ENCODE measurements around the gene MTMR1.

MTMR1 gene

DNA sequence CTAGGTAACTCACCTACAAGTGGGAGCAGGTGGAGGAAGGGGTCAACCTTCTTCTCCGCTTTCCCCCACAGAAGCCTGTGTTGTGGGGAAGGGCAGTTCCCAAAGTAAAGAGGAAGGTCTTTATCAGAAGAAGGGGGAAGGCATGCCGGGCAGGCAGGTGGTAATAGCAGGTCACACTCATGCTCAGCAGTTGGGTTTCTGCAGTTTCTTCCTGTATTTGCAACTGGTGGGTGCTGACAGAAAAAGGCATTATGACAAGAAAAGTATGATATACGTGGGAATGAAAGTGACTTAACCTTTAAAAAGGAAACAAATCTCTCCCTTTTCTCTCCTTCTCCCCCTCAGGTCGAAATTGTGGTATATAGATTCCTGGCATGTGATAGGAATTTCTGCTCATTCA, 3.7 kb downstream of the MTMR1 start:
- DNase-seq (ENCODE audit: low read depth in 2 of 2), result no peak

DNA sequence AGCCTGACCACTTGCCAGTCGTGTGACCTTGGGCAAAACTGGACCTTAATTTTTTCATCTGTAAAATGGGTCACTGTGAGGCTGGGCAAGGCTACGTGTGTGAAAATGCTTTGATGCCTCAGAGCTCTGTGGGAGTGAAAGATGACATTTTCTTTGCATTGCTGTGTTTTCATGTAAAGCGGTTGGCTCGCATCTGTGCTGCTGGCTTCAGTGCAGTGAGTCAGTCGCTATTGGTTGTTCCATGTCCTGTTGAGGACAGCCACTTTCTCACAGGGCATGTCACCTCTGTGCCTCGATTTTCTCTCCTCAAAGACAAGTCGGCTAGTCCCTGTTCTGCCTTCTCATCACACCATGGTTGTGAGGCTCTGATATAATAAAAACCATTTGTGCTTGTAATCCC, 4.4 kb downstream of the MTMR1 start:
- DNase-seq (ENCODE audit: low read depth in 2 of 2), result no peak

DNA sequence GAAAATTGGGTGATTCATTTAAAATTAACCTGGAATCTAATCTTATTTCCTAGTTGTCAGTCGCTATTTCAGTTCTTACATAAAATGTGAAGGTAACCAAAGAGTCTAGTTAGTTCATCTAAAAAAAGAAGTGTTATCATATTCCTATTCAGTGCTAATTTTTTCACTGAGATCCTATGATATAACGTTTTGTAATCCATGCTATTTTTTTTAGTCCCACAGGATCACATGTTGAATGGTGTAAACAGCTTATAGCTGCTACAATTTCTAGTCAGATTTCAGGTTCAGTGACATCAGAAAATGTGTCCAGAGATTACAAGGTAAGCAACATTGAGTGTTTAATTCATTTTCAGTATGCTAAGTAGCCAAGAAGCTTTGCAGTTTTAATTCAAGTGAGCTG, 5.8 kb downstream of the MTMR1 start:
- no peak for DNase-seq (ENCODE audit: low read depth in 2 of 2)

DNA sequence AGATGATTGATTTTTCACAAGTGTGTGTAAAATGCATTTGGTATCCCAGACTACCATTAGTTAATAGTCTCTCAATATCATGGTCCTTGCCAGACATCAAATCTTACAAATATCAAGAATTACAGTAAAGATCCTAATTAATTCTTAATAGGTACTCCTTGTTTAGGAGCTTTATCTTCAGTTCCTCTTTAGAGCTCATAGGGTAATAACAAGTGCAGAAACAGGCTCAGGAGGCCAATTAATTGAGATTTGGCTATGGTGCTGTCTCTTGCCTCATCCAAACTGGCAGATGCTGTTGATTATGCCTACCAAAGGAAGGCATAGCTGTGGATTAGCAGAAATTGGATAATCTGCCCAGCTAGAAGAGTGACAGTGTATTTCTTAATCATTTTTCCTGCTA, 6.9 kb downstream of the MTMR1 start:
- DNase-seq (ENCODE audit: low read depth in 2 of 2), result no peak

DNA sequence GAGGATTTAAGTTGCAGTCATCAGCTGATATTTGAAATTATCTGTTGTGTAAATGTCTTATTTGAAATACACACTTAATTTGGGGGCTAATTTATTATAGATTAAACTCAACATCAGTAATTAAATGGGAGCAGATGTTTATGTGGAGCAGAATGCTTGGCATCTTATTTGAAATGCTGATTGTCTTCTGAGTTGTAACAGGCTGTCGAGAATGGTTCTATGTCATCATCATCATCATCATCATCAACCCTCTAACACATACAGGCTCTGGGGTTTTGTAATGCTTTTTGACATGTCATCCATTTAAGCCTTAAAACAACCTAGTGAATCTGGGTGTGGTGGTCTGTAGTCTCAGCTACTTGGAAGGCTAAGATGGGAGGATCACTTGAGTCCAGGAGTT, 8.2 kb downstream of the MTMR1 start:
- DNase-seq (ENCODE audit: low read depth in 2 of 2), result no peak

DNA sequence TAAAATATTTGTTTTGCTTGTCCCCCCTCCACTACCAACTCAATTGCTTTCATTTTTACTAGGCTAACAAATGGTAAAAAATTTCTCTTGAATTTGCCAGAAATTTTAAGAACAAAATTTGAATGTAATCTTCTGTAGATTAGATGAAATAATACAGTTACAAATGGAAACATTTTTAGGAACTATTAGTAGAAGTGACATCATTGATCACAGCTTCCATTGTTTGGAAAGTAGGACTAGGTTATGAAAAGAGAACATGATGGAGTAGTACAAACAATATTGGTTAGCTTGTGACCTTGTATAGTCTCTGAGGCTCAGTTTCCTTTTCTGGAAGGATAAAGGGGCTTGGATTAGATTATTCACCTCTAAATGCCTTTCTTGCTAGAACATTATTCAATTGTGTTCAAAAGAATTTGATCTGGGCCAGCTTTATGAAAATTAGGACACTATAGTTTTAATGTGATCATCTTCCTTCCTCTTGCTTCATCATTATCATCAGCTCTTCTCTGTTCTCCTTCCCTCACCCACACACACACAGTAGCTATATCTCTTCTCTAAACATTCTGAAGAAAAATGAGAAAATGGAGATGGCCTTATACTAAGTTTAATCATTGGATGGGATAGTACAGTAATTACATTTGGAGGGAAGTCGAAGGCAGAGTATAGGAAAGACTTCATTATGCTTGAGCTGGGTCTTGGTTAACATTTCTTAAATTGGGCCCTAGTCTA, 9.9 kb downstream of the MTMR1 start:
- DNase-seq (ENCODE audit: low read depth in 2 of 2), result no peak

DNA sequence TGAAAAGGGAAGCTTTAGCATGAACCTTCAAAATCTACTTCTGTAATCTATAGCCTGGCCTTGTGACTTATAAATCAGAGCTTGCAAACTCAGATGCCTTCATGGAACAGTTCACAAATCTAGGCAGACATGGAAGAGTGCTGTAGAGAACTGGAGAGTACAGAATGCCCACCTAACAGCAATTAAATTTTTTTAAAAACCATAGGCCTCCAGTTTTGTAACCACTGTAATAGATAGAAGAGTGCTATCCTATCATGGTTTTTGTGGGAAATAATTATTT, 10.4 kb downstream of the MTMR1 start:
- DNase-seq (ENCODE audit: low read depth in 2 of 2), result no peak

DNA sequence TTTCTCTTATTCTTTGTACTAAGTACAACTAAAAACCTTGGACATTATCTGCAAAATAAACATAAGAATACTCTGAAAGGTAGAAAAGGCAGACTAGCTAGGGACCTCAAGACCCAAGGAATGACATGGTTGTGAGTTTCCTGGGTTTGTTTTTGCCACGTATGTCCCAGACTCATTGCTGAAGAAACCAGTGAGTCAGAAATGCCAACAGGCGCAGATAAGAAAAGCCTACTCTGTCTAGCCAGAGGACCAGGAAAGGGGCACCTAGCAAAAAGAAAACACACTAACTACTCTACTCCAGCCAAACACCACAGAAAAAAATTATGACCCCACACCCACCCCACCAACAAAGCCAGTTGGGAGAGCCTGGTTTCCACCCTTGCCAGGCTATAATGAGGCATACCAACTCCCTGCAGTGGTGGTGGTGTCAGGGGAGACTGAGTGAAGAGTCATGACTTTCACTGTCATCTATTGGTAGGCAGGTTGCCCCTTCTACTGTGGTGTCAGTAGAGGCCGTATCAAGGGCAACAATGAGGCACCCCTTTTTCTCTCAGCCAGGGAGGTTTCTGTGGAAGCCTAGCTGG, 10.9 kb downstream of the MTMR1 start:
- no peak for DNase-seq (ENCODE audit: low read depth in 2 of 2)

DNA sequence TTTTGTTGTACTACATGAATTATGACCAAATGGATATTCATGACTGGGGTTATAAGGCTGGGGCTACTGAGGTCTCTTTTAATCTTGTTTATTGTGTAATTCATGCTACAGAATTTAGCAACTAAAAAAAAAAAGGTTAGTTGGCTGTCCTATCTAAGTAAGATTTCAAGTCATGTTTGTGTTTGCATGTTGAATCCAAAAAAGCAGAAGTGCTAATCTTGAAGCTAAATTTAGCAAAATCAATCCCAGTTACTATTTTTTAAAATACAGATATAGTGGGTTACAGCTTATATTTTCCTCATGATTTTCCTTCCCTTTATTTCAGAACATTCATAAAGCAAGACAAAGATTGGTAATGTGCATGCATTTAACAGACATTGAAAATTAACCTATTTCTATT, 19.4 kb downstream of the MTMR1 start:
- DNase-seq (ENCODE audit: low read depth in 2 of 2), result no peak

DNA sequence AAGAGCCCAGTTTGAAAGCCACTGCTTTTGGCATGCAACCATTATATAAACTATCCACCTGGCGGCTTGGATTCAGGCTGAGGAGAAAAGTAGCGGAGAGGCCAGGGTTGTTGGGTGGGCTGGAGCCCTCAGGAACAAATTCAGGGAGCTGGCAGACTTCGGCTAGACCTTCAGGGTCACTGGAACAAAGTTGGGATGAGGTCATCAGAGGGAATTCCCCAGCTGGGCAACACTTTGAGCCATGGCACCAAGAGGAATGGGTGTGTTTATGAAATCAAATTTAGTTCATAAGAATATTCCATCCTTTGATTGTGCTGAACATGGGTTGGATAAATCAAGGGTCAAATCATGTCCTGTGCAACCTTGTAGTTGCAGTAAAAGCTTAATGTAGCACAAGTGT, 22.0 kb downstream of the MTMR1 start:
- no peak for DNase-seq (ENCODE audit: low read depth in 2 of 2)

DNA sequence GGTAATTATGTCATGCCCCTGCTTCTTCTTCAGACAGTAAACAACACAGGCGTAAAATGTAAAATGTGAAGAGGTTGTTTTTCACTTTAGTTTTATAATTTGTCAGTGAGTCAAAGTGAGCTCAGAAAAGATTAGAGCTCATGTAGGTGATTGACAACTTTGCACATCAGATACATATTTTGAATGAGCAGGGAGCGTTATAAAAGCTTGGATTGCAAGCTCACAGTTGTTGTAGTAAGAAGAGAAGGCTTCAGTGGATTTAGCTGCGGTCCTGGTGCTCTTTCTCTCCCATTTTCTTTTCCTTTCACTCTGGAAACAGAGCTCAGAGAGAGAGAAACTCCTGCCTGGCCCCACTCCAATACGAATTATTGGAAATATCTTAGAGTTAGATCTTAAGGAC, 26.4 kb downstream of the MTMR1 start:
- no peak for DNase-seq (ENCODE audit: low read depth in 2 of 2)

DNA sequence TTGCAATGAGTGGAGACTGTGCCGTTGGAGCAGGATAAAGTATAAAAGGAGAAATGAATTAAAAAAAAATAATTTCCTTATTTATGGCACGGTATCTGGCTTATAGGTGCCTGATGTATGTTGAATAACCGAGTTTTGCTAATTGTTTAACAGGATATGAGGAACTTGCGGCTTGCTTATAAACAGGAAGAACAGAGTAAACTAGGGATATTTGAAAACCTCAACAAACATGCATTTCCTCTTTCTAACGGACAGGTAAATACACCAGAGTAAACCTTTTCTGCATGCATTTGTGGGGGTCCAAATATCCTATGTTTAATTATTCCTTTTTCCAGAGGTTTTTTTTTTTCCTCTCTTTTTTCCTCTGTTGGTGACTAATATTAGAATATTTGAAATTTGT, 36.8 kb downstream of the MTMR1 start:
- no peak for DNase-seq (ENCODE audit: low read depth in 2 of 2)

DNA sequence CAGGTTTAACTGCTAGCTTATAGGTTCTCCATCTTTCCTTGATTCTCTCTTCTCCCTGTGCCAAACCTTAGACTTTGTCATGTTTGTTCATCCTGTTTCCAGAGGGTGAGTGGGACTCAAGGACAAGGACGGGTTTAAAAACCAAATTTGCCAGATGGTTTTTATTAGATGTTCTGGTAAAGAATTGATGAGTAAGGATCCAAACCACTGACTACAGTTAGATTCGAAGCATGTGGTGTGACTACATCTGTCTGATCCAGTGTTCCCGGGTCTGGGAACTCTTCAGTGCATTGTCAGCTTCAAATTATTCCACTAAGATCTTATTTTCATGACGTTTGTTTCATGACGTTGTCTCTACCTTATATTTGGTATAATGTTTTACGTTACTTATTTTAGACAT, 37.5 kb downstream of the MTMR1 start:
- DNase-seq (ENCODE audit: low read depth in 2 of 2), result no peak

DNA sequence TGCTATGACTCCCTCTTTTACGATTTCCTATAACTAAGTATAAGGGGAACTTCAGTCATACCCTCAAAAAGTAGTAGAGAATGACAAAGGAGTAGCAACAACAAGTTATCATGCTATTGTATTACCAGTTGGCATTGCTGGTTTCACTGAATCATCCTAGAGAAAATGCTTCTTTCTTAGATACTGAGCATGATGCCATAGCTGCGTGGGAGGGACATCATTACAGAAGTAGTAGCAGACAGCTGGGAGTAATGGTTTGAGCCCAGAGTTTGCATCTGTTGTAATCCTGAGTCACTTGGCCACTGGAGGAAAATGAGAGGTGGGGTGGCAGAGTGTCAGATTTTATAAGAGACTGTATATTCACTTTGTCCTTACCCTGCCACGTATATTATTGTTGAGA, 38.6 kb downstream of the MTMR1 start:
- peak; percentile 16 to 23 for DNase-seq (ENCODE audit: low read depth in 2 of 2)

DNA sequence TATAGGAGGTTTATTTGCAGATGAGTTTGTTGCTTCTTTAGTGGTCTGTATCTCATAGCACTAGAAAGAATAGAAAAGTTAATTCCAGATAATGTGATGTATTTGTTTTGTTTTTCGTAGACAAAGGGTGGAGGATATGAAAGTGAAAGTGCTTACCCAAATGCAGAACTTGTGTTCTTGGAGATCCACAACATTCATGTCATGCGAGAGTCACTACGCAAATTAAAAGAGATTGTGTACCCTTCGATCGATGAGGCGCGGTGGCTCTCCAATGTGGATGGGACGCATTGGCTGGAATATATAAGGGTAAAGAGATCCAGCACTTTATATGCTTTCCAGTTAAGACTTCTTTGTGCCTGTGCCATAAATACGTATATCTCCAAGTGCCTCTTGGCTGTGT, 43.3 kb downstream of the MTMR1 start:
- DNase-seq (ENCODE audit: low read depth in 2 of 2), result no peak

DNA sequence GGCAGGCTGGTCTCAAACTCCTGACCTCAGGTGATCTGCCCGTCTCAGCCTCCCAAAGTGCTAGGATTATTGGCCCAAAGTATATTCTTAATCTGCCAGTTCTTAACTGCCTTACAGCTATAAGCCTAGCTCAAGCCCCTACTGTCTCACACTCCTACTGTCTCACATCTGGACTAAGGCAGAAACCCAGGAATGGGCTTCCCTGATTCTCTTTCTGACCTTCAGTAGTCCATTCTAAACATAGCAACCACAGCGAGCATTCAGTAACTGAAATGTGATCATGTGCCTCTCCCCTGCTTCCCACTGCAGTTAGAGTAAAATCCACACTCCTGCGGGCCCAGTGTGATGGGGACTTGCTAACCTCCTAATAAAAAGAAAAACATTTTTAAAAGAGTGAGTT, 58.9 kb downstream of the MTMR1 start:
- no peak for DNase-seq (ENCODE audit: low read depth in 2 of 2)

DNA sequence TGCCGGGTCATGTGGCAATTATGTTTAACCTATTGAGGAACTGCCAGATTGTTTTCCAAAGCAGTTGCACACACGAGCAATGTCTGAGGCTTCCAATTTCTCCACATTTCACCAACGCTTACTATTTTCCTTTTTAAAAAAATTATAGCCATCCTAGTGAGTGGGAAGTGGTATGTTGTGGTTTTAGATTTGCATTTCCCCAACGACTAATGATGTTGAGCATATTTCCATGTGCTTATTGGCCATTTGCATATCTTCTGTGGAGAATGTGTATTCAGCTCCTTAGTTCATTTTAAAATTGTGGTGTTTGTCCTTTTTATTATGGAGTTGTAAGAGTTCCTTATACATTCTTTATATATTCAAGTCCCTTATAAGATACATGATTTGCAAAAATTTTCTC, 60.2 kb downstream of the MTMR1 start:
- no peak for DNase-seq (ENCODE audit: low read depth in 2 of 2)

DNA sequence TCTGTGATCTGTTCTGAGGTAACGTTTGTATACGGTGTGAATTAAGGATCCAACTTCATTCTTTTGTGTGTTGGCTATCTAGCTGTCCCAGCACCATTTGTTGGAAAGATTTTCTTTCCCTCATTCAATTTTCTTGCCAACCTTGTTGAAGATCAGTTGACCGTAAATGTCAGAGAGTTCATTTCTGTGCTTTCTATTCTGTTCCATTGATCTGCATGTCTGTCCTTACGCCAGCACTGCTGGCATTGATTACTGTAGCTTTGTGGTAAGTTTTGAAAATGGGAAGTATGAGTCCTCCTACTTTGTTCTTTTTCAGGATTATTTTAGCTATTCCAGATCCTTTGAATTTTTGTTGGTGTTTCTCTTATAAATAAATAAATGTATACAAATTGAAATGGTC, 60.8 kb downstream of the MTMR1 start:
- DNase-seq (ENCODE audit: low read depth in 2 of 2), result no peak

DNA sequence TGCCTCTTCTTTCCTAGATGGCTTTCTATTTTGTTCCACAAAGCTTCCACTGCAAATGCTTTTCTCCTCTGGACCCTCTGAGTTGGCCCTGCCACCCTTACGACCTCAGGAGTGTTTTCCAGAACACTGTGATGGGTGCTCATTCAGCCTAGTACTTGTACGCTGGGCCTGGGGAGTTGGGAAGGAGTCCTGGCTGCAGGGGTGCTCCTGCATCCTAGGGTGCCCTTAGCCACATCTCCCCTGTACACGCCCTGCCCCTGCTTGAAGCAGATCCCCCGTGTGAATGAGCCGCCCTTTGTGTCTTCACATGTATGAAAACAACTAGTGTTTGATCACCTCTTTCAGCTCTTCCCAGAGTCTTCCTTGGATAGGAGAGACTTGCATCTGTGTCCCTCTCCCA, 64.2 kb downstream of the MTMR1 start:
- DNase-seq (ENCODE audit: low read depth in 2 of 2), result no peak

DNA sequence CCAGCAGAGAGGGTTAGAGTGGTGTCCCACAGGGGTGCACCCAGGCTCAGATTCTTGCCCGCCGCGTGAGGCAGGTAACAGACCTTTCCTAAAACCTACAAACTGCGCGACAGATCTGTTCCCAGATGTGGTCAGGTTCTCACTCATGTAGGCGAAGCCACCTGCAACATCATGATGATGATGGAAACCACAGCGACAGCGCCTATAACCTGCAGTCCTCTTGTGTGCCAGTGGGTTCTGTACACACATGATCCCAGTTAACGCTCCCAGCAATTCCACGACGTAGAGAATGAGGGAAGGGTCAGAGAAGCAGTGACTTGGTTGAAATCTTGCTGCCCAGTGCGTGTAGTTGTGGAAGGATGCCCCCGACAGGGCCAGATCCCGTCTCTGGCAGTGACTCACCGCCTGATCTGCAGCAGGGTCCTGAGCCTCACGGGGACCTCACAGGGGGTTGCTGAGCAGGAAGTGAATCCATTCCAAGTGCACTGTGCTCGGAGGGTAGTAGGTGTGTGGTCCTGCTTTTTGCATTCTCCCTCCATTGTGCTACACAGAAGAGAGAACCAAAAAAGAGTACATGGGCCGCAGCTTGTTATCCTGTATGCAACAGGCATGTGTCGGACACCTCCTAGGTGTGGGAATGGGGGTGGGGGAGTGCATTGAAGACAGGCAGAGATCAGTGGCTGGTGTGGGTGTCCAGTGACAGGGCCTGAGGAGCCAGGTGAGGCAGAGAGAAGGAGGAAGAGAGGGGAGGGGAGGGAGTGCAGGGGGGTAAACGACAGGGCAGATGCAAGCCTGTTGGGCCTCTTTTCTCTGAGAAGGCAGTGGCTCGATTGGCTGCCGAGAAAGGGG, 66.6 kb downstream of the MTMR1 start:
- DNase-seq (ENCODE audit: low read depth in 2 of 2), result no peak

DNA sequence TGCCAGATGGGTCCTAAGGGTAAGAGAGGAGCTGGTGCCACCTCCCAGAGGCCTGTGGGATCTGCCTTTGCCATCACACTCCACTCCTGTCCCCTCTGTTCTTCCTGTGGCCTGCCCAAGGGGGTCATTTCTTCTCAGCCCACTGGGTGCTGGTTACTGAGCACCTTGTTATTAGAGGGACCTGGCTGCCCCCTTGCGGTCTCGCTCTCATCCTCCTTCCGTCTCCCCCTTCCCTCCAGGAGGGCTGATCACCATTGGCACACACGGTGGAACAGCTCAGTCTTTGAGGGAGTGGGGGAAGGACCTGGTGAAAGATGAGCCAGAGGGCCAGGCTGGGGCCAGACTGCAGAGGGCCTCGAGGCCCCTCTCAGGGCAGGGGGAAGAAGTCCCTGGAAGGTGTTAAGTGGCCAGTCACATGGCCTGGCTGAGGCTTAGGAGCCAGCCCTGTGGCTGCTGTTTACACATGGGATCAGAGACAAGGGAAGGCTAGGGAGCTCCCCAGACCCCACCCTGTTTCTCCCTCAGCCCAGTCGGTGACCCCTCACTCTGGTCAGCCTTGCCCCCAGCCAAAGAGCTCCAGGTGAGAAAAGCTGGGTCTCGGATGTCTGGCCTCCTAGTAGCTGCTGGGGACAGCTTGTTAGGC, 68.1 kb downstream of the MTMR1 start:
- DNase-seq (ENCODE audit: low read depth in 2 of 2), result no peak

DNA sequence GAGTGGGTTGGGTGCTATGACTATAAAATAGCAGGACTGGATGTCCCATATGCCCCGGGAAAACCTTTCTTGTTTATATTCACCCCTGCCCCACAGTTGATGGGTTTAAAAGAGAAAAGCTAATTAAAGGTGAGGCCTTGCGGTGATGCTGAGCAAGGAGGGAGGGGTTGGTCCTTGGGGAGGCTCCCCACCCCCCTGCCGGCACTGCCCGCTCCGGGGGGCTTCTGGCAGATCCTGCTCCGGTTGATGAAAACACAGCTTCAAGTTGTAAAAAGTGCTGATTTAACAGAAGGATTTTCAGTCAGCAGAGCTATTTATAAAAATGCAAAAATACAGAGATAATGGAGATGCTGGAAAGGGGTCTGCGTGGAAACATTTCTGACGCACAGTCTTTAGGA, 68.6 kb downstream of the MTMR1 start:
- no peak for DNase-seq (ENCODE audit: low read depth in 2 of 2)

Measured in stimulated activated CD4-positive, alpha-beta T cell treated with anti-CD3 and anti-CD28 coated beads, Interleukin-12 subunit alpha, Interleukin-12 subunit beta, amount 100 ng/mL, for 24 hours (primary cell).